NCI-H1092 (cell line): Measurements from ENCODE around the gene NHLH2.

Source experiments
- DNase-seq: peaks from one replicate; lab custom pipeline; 2025; lab: John Stamatoyannopoulos, UW

NHLH2 gene

GRCh38 chr1:115837740-115838421 is 3.0 kb downstream of the NHLH2 start:
- no peak for DNase-seq

GRCh38 chr1:115837341-115837739 is 3.6 kb downstream of the NHLH2 start:
- DNase-seq, result no peak

GRCh38 chr1:115833856-115834255 is 7.1 kb downstream of the NHLH2 start:
- no peak for DNase-seq

- no peak for DNase-seq
Observed at GRCh38 chr1:115832651-115833050, 8.3 kb downstream of the NHLH2 start.

GRCh38 chr1:115830963-115831362 is 10.0 kb downstream of the NHLH2 start:
- no peak for DNase-seq

GRCh38 chr1:115829947-115830346 is 11.0 kb downstream of the NHLH2 start:
- no peak for DNase-seq

GRCh38 chr1:115829023-115829674 is 11.8 kb downstream of the NHLH2 start:
- DNase-seq, result no peak

- no peak for DNase-seq
Observed at GRCh38 chr1:115828101-115829022, 12.6 kb downstream of the NHLH2 start.

- DNase-seq, result no peak
Observed at GRCh38 chr1:115827452-115828044, 13.4 kb downstream of the NHLH2 start.

- DNase-seq, result no peak
Observed at GRCh38 chr1:115826628-115827027, 14.3 kb downstream of the NHLH2 start.

GRCh38 chr1:115822117-115822516 is 18.8 kb downstream of the NHLH2 start:
- DNase-seq, result no peak

GRCh38 chr1:115815694-115816093 is 25.2 kb downstream of the NHLH2 start:
- no peak for DNase-seq

- DNase-seq, result no peak
Observed at GRCh38 chr1:115814685-115815398, 26.1 kb downstream of the NHLH2 start.

- DNase-seq, result no peak
Observed at GRCh38 chr1:115813727-115814126, 27.2 kb downstream of the NHLH2 start.

GRCh38 chr1:115811140-115811828 is 29.6 kb downstream of the NHLH2 start:
- DNase-seq, result no peak

GRCh38 chr1:115810609-115811008 is 30.3 kb downstream of the NHLH2 start:
- no peak for DNase-seq

- no peak for DNase-seq
Observed at GRCh38 chr1:115809847-115810246, 31.1 kb downstream of the NHLH2 start.

GRCh38 chr1:115809076-115809475 is 31.9 kb downstream of the NHLH2 start:
- DNase-seq, result no peak

- DNase-seq, result peak; percentile 31
Observed at GRCh38 chr1:115807723-115808122, 33.2 kb downstream of the NHLH2 start.

- no peak for DNase-seq
Observed at GRCh38 chr1:115805597-115805996, 35.3 kb downstream of the NHLH2 start.

- DNase-seq, result no peak
Observed at GRCh38 chr1:115802416-115802815, 38.5 kb downstream of the NHLH2 start.
